HEK293 (cell line): Measurements from ENCODE around the gene DYTN.

Experiments used
- CTCF ChIA-PET: fragments of 350-600 bp; formaldehyde crosslinking; extraction: SDS; loops from one replicate; lab custom pipeline; 2021; ENCODE audit warnings: antibody characterized with exemption; lab: Yijun Ruan, JAX
- POLR2A ChIA-PET: fragments of 300-600 bp; formaldehyde crosslinking; extraction: SDS; loops from one replicate; lab custom pipeline; 2020; ENCODE audit warnings: antibody characterized with exemption, inconsistent platforms; lab: Yijun Ruan, JAX
- H3K27ac ChIP-seq: fragments of 200-500 bp; sonication (Bioruptor generic); 2 replicates; pipeline ENCODE4 v1.5.1; 2014; ENCODE audit warnings: low read depth, low read length, control low read depth, inconsistent platforms; ENCODE audit errors: extremely low read depth
- H3K36me3 ChIP-seq, 2 experiments: fragments of 200-500 bp in 1 of 2; sonication (Bioruptor generic) in 1 of 2; 1 replicate in 1 of 2; 2 replicates in 1 of 2; pipeline ENCODE4 v1.5.1; 2014 to 2017; ENCODE audit warnings: inconsistent platforms in 2 of 2, low read length in 2 of 2; ENCODE audit not compliant: control insufficient read depth in 2 of 2, insufficient read depth in 1 of 2
- H3K4me1 ChIP-seq: fragments of 200-500 bp; sonication (Bioruptor generic); 2 replicates; pipeline ENCODE4 v1.5.1; 2014; ENCODE audit warnings: mild to moderate bottlenecking, low read length, inconsistent platforms; ENCODE audit not compliant: control insufficient read depth, insufficient read depth
- H3K4me3 ChIP-seq: 2 replicates; pipeline ENCODE4 v1.5.1; 2011; ENCODE audit warnings: low read depth, mild to moderate bottlenecking, control low read depth, low read length, moderate library complexity
- H3K9me3 ChIP-seq: fragments of 200-500 bp; sonication (Bioruptor generic); 2 replicates; pipeline ENCODE4 v1.5.1; 2014; ENCODE audit warnings: low read depth, low read length, inconsistent platforms; ENCODE audit not compliant: control insufficient read depth, insufficient read depth
- ATF2 ChIP-seq: fragments of 450-650 bp; formaldehyde crosslinking; IDR thresholded peaks from 2 replicates; pipeline ENCODE4 v1.5.1; 2016; ENCODE audit warnings: missing biosample characterization, missing genetic modification characterization, low read depth
- HIC1 ChIP-seq: fragments of 450-650 bp; formaldehyde crosslinking; IDR thresholded peaks from 2 replicates; pipeline ENCODE4 v1.5.1; 2016; ENCODE audit warnings: missing biosample characterization, missing genetic modification characterization
- HOXA7 ChIP-seq: sonication (generic); formaldehyde crosslinking; IDR thresholded peaks from 2 replicates; pipeline ENCODE4 v1.8.1; 2022; ENCODE audit warnings: missing genetic modification reagents, borderline replicate concordance
- IKZF3 ChIP-seq: fragments of 450-650 bp; IDR thresholded peaks from 2 replicates; pipeline ENCODE4 v1.5.0; 2018; ENCODE audit warnings: missing biosample characterization, mild to moderate bottlenecking, missing genetic modification characterization, moderate library complexity
- KLF16 ChIP-seq: fragments of 450-650 bp; formaldehyde crosslinking; IDR thresholded peaks from 2 replicates; pipeline ENCODE4 v1.5.1; 2017; ENCODE audit warnings: missing biosample characterization, missing genetic modification characterization
- KLF8 ChIP-seq: fragments of 450-650 bp; formaldehyde crosslinking; IDR thresholded peaks from 2 replicates; pipeline ENCODE4 v1.5.1; 2016; ENCODE audit warnings: missing biosample characterization, missing genetic modification characterization
- KLF9 ChIP-seq: fragments of 450-650 bp; formaldehyde crosslinking; IDR thresholded peaks from 2 replicates; pipeline ENCODE4 v1.5.1; 2016; ENCODE audit warnings: missing biosample characterization, missing genetic modification characterization, low read depth
- RBAK ChIP-seq: fragments of 450-650 bp; formaldehyde crosslinking; IDR thresholded peaks from 2 replicates; pipeline ENCODE4 v1.5.1; 2016; ENCODE audit warnings: missing biosample characterization, missing genetic modification characterization
- SALL2 ChIP-seq: fragments of 450-650 bp; formaldehyde crosslinking; IDR thresholded peaks from 2 replicates; pipeline ENCODE4 v1.5.0; 2017; ENCODE audit warnings: missing biosample characterization, mild to moderate bottlenecking, missing genetic modification characterization, borderline replicate concordance
- SETDB1 ChIP-seq: IDR thresholded peaks from one replicate; pipeline ENCODE4 v1.6.1; 2017; ENCODE audit warnings: mild to moderate bottlenecking, low read length, moderate library complexity, mixed read lengths; ENCODE audit not compliant: insufficient read length
- ZFP69B ChIP-seq: fragments of 450-650 bp; formaldehyde crosslinking; IDR thresholded peaks from 2 replicates; pipeline ENCODE4 v1.5.1; 2016; ENCODE audit warnings: missing biosample characterization, missing genetic modification characterization
- ZNF16 ChIP-seq: fragments of 450-650 bp; formaldehyde crosslinking; IDR thresholded peaks from 2 replicates; pipeline ENCODE4 v1.5.1; 2016; ENCODE audit warnings: low read depth, missing biosample characterization, missing genetic modification characterization
- ZNF26 ChIP-seq: fragments of 450-650 bp; formaldehyde crosslinking; IDR thresholded peaks from 2 replicates; pipeline ENCODE4 v1.5.1; 2016; ENCODE audit warnings: missing biosample characterization, missing genetic modification characterization
- ZNF311 ChIP-seq: fragments of 450-650 bp; formaldehyde crosslinking; IDR thresholded peaks from 2 replicates; pipeline ENCODE4 v1.5.1; 2017; ENCODE audit warnings: missing biosample characterization, missing genetic modification characterization, borderline replicate concordance
- ZNF366 ChIP-seq: fragments of 450-650 bp; formaldehyde crosslinking; conservative IDR thresholded peaks from 2 replicates; pipeline ENCODE4 v1.5.1; 2016; ENCODE audit warnings: missing biosample characterization, missing genetic modification characterization
- ZNF37A ChIP-seq: fragments of 450-650 bp; IDR thresholded peaks from 2 replicates; pipeline ENCODE4 v1.5.1; 2018; ENCODE audit warnings: missing biosample characterization, missing genetic modification characterization
- ZNF394 ChIP-seq: fragments of 450-650 bp; formaldehyde crosslinking; IDR thresholded peaks from 2 replicates; pipeline ENCODE4 v1.5.1; 2016; ENCODE audit warnings: missing biosample characterization, missing genetic modification characterization, mild to moderate bottlenecking, moderate library complexity, borderline replicate concordance
- ZNF423 ChIP-seq: fragments of 450-650 bp; formaldehyde crosslinking; IDR thresholded peaks from 2 replicates; pipeline ENCODE4 v1.5.1; 2016; ENCODE audit warnings: missing biosample characterization, missing genetic modification characterization
- ZNF513 ChIP-seq: fragments of 450-650 bp; IDR thresholded peaks from 2 replicates; pipeline ENCODE4 v1.5.1; 2018; ENCODE audit warnings: missing biosample characterization, missing genetic modification characterization
- ZNF558 ChIP-seq: fragments of 450-650 bp; formaldehyde crosslinking; IDR thresholded peaks from 2 replicates; pipeline ENCODE4 v1.5.1; 2016; ENCODE audit warnings: missing biosample characterization, missing genetic modification characterization
- ZNF664 ChIP-seq: fragments of 450-650 bp; formaldehyde crosslinking; IDR thresholded peaks from 2 replicates; pipeline ENCODE4 v1.5.1; 2016; ENCODE audit warnings: missing biosample characterization, missing genetic modification characterization
- ZNF76 ChIP-seq: fragments of 450-650 bp; formaldehyde crosslinking; IDR thresholded peaks from 2 replicates; pipeline ENCODE4; 2016; ENCODE audit warnings: low read depth, missing biosample characterization, missing genetic modification characterization, borderline replicate concordance
- ZSCAN30 ChIP-seq: fragments of 450-650 bp; IDR thresholded peaks from 2 replicates; pipeline ENCODE4 v1.5.1; 2018; ENCODE audit warnings: missing biosample characterization, mild to moderate bottlenecking, missing genetic modification characterization, moderate library complexity

The DYTN gene

GRCh38 chr2:206764673-206765241, 46.6 kb upstream of the DYTN start (continued):
- no peak for TF ChIP-seq ZNF16
- no peak for TF ChIP-seq ZNF366 (tag by site-specific recombination)
- no peak for TF ChIP-seq ZNF37A
- TF ChIP-seq IKZF3 (tag by site-specific recombination), result no peak
- TF ChIP-seq RBAK (tag by site-specific recombination), result no peak
- TF ChIP-seq ZNF394, result no peak
- no peak for TF ChIP-seq KLF8
- no peak for TF ChIP-seq HIC1 (tag by site-specific recombination)
- no peak for TF ChIP-seq ATF2
- TF ChIP-seq ZNF513 (tag by site-specific recombination), result no peak
- TF ChIP-seq KLF16 (tag by site-specific recombination), result no peak
- TF ChIP-seq SALL2 (tag by site-specific recombination), result no peak
- TF ChIP-seq ZNF76 (tag by site-specific recombination), result peak; percentile 77
- no peak for TF ChIP-seq KLF9 (tag by site-specific recombination)
- TF ChIP-seq ZNF26, result no peak
- no peak for TF ChIP-seq SETDB1
- no peak for TF ChIP-seq ZNF558

GRCh38 chr2:206756816-206757215, 38.6 kb upstream of the DYTN start:
- TF ChIP-seq HOXA7 (CRISPR knock-in tag) (no peak), ZNF423 (tag by site-specific recombination) (no peak), ZNF664 (tag by site-specific recombination) (no peak), ZNF366 (tag by site-specific recombination) (no peak), ZFP69B (tag by site-specific recombination) (no peak), ZSCAN30 (tag by site-specific recombination) (no peak), ZNF311 (tag by site-specific recombination) (no peak)
- CTCF ChIA-PET, result interaction anchor here (0.6 kb wide), 1 partner anchor 25 kb away, joined by 4 read pairs; no protein-coding TSS in a partner anchor
- Histone ChIP-seq H3K9me3 (no peaks in the 10 kb centered on the region), H3K36me3 (no peaks in the 10 kb centered on the region), H3K27ac (no peak overlapping the region), H3K4me3 (no peak overlapping the region), H3K4me1 (no peaks in the 10 kb centered on the region)
- POLR2A ChIA-PET, result no interaction called here
